Stimulated activated CD4-positive, alpha-beta T cell treated with anti-CD3 and anti-CD28 coated beads, Interleukin-15, amount 100 ng/mL, for 24 hours (primary cell): ENCODE measurements around the gene FOXK1.

Experiments
- DNase-seq: peaks from one replicate; pipeline ENCODE4 v3.0.0-alpha.2; 2020

Gene FOXK1

DNA sequence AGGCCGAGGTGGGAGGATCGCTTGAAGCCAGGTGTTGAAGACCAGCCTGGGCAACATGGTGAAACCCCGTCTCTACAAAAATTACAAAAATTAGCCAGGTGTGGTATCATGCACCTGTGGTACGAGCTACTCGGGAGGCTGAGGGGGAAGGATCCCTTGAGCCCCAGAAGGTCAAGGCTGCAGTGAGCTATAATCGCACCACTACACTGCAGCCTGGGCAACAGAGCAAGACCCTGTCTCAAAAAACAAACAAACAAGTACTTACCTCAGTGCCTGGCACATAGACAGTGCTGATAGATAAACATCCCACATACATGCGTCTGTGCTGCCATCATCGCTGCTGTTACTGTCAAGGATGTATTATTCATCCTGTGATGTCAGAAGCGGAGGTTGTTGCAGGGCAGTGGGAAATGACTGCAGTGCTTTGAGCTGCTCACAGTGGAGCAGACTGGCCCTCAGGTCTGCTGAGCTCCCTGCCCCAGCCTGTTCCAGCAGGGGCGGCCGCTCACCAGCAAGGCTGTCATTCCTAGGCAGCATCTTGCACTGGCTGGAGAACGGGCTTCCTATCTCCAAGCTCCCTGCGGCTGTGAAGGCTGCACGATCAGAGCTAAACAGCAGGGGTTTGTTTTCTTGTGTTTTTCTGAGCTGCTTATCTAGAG, 18.6 kb downstream of the FOXK1 start:
- peak; percentile 16 for DNase-seq

DNA sequence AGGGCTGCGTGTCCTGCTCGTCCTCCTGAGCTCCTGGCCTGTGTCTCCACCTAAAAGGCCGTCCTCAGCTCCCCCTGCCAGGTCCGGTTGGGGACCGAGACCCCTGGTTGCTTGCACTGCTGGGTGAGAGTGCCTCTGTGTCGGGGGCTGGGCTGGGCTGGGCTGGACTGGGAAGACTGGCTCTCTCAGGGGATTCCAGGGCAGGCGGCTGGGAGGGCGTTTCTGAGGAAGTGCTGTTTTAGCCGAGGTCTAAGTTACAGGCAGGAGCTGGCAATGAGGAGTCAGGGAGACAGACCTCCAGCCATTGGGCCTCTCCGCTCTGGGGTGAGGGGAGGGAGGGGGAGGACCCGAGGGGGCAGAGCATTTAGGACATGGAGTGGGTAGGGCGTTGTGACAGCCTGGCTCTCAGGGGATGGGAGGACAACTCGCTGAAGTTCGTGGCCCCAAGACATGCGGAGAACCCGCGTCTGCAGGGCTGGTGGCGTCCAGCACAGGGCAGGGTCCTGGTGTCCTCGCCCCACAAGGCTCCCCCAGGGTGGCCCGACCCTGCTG, 20.9 kb downstream of the FOXK1 start:
- no peak for DNase-seq

DNA sequence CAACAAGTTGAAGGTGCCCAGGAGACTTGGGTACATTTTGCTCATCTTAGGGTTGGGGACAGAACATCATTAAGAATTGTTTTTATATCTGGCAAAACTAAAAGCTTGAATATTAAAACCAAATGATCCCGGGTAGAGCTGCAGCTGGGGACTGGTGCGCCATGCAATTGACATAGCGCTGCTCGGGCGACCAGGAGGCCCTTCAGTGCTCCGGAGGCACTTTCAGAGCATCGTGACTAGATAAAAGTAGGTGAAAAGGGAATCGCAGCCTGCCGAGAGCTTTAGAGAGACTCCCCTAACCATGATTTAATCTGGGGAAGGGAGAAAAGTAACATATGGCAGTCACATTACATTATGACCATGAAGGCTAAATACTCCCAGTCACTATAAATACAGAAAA, 21.4 kb downstream of the FOXK1 start:
- no peak for DNase-seq

DNA sequence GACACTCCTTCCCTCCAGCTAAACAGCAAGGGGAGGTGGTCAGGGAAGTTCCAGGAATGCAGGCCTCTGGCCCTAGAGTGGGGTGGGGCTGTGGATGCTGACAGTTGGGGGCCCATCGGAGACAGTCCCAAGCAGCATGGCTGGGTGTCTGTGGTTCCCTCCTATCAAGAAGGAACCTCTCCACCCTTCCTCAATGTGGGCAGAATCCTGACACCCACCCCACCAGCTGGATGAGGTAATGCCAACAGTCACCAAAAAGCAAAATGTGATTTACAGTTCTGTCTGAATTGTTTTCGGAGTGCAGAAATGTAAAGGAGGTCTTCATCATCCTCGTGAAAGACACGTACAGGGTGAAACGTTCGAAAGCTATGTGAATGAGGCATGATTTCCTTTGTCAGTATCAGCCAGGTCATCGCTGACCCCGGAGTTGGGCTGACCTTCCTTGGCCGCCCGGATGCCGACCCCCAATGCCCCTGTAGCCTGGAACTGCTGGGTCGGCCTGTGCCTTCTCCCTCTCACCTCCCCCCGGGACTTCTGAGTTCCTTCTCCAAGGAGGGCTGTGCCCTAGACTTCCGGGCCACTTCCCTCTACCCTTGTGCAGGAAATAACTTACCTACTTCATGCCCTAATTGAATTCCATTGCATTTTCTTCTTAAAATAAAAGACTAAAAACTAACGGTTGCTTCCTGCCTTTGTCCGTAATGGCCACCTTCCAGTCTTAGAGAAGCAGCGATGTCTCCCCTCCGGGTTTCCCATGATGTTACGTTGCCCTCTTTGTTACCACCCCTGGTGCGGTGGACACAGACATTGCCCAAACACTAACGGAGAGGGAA, 24.5 kb downstream of the FOXK1 start:
- DNase-seq: no peak

DNA sequence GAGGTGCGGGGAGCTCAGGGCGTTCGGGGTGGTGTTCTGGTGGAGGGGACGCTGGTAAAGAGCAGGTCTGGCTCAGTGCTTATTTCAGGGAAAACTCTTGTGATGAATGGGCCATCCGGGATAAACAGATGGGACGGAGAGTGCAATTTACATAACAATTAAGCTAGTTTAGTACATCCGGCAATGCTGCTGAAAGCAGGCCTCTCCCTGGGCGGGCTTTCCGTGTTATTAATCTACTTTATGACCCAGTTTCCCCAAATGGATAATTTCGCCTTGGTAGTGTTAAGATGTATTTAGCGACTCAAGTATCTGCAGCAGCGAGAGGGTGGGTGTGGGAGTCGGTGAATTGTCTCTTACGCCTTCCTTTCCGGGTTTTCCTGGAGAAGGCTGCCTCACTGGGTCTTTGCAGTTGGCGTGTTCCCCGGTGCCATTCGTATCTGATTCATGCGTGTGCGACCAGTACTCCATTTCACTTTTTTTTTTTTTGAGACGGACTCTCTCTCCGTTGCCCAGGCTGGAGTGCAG, 25.2 kb downstream of the FOXK1 start:
- DNase-seq: no peak

DNA sequence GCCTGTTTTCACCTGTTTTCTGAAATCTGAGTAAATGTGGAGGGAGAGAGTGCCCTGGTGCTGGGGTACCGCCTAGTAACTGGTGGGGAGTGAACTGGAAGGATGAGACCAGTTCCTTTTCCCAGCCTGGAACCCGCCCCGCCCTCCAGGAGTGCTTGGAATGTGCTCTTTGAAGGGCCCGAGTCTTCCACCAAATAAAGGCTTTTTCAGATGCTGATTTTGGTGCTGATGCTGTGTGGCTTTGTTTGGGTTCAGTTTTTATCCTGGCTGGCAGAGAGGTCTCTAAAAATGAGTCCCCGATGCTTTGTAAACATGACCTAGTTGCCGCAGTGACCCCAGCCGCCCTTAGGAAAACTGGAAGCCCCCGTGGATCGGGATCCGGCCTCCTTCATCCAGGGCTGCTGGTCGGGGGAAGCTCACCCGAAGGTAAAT, 25.9 kb downstream of the FOXK1 start:
- DNase-seq: no peak

DNA sequence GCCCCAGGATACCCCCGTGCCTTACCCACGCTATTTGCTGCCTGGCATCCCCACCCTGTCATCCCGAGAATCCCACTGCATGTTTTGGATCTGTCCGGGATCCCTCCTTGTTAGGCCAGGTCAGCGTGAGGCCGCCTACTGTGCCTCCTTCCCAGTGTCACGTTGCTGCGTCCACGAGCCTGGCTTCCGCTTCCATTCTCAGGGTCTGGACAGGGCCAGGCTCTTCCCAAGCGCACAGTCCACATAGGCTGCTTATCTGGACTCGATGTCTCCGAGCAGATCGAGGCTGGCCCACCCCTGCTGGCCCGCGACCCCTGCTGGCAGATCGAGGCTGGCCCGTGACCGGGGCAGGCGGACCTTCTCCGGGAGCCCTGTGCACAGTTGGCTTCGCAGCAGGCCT, 27.1 kb downstream of the FOXK1 start:
- no peak for DNase-seq

DNA sequence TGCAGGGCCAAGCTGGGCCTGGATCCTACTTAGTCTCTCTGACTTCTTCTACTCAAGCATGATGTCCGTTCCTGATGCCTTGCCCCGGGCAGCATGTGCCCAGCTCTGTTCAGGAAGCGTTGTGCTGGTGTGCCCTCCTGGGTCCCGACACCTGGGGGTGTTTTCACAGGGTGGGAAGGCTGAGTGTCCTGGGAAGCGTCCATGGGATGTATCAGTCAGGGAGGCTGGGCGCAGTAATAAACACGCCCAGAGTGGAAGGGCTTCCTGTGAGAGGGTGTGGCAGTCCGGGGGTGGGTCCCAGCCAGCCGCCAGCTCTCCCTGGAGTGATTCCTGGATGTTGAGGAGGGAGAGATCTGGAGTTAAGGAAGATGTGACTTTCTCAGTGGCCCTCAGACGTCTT, 29.0 kb downstream of the FOXK1 start:
- no peak for DNase-seq

DNA sequence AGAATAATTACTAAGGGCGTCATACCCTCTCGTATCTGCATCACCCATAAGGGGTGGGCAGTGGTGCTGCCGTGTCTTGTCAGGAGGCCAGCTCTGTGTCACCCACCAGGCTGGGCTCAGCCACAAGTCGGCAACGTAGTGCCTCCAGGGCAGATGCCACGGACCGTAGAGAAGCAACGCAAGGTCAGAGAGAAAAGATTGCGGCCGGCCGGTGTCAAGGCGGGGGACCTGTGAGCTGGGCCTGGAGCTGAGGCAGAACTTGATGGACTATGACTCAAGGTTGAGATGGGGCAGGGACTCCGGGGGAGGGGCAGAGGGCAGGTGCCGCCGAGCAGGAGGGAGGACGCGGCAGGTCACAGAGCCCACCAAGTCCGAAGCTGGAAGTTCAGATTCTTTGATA, 29.5 kb downstream of the FOXK1 start:
- no peak for DNase-seq

DNA sequence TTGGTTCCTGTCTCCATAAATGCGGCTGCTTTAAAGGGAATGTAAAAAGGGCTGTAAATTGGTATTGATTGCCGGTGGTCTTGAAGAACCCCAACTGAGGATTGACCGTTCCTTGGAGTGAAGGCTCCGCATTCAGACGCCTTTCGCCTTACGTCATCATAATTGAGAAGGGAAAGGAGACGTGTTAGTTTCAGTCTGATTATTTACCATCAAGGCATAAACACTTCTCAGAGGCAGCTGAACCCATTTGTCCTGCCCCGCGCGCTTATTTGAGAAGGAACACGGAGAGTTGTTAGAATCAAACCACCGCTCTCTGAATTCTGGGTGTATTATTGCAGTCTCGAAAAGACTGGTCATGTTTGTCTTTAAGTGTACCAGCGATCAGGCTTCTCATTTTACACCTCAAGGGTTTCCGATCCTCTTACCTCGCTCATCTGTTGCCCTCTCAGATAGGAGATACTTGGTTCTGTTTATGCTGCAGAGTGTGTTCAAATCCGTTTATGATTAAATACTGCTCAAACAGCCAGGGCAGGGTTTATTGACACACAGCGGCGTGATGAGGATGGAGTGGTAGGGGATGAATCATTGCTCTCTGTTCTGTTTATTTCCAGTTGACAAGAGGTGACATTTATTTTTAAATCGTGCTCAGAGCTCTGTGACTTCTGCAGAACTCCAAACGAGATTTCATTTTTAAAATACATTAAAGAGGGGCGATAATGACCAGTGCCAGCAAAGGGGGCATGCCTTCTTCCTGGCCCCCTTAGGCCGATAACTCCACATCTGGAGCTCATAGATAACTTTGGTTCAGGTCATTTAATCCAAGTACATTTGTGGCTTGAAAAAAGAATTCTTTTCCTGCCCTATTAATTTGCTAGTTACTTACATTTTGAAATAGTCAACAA, 30.4 kb downstream of the FOXK1 start:
- no peak for DNase-seq

DNA sequence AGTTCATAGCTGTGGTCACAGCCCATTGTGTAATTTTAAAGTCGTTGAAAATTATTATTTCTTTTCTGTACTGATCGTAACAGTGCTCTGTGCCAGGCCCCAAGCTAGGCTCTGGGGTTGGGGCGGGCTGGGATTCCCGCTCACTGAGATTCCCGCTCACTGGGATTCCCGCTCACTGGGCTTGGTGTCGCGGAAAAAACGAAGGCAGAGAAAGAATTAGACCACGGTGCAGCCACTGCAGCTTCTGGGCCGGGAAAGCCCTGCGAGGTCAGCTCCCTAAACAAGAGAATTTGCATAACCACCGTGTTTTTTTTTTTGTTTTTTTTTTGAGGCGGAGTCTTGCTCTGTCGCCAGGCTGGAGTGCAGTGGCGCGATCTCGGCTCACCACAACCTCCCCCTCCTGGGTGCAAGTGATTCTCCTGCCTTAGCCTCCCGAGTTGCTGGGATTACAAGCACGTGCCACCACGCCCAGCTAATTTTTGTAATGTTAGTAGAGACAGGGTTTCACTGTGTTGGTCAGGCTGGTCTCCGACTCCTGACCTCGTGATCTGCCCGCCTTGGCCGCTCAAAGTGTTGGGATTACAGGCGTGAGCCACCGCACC, 31.2 kb downstream of the FOXK1 start:
- no peak for DNase-seq

DNA sequence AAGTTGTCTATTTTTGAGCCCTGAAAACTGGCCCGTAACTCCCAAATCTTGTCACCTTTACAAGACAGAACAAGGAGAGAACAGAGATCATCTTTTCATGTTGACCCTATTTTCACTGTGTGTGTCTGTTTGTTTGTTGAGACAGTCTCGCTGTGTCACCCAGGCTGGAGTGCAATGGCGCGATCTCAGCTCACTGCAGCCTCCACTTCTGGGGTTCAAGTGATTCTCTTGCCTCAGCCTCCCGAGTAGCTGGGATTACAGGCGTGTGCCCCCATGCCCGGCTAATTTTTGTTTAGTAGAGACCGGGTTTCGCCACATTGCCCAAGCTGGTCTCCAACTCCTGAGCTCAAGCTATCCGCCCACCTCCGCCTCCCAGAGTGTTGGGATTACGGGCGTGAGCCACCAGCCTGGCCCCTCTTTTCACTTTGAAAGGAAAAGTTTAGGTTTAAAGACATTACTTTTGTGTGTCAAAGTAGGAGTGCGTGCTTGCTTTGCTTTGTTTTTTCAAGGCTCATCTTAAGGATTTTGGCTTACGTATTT, 32.1 kb downstream of the FOXK1 start:
- no peak for DNase-seq

DNA sequence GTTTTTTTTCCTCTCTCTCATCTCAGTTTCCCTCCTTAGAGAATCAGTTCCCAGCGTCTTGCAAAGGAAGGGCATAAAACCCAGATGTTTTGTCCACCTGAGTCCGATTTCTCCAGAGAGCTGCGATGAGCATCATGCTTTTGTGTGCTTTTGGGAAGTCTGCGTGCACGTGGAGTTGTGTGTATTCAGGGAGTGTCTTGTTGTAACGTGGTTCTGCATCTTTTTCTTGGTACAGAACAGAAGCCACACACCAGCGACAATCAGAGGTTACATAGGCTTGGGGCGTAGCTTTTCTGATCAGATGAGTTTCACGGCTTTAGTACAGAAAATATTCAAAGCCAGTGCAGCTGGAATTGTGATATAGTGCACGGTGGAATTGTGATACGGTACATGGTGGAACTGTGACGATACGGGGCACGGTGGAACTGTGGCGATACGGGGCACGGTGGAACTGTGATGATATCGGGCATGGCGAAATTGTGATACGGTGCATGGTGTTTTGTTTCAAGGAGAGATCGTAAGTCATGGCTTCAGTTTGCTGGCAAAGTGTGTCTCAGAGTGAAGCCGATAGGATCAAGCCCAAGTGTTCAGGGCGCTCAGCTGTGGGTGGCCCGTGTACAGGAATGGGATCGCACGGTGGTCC, 32.8 kb downstream of the FOXK1 start:
- no peak for DNase-seq

DNA sequence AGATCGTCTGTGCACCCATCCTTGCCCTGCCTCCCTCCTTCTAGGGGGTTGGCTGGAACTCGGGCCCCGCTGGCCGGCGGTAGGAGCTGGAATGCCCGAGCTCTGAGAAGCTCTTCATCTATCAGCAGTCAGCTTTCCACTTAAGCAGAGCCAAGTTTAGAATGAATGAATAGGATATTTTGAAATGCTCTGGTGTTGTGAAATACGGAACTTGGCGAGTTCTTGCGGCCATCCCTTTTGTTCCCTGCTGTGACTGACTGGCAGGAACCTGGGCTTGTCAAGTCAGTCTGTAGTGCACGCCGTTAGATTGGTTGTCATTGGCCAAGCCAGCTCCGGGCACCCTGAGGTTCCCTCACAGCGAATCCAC, 33.3 kb downstream of the FOXK1 start:
- DNase-seq: no peak

DNA sequence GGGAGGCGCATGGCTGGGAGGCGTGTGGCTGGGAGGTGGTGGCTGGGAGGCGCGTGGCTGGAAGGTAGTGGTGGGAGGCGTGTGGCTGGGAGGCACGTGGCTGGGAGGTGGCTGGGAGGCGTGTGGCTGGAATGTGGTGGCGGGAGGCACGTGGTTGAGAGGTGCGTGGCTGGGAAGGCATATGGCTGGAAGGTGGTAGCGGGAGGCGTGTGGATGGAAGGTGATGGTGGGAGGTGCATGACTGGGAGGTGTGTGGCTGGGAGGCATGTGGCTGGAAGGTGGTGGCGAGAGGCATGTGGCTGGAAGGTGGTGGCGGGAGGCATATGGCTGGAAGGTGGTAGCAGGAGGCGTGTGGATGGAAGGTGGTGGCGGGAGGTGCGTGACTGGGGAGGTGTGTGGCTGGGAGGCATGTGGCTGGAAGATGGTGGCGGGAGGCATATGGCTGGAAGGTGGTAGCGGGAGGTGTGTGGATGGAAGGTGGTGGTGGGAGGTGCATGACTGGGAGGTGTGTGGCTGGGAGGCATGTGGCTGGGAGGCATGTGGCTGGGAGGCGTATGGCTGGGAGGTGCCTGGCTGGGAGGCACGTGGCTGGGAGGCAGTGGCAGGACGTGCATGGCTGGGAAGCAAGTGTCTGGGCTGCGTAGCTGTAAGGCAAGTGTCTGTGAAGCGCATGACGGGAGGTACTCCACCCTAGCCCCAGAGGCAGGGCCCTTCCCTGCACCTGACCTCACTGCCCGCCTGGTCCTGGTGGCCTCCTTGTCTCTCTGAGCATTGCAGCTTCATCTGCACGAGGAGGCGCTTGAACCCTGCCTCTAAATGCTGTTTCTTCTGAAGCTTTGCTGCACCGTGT, 35.1 kb downstream of the FOXK1 start:
- no peak for DNase-seq

DNA sequence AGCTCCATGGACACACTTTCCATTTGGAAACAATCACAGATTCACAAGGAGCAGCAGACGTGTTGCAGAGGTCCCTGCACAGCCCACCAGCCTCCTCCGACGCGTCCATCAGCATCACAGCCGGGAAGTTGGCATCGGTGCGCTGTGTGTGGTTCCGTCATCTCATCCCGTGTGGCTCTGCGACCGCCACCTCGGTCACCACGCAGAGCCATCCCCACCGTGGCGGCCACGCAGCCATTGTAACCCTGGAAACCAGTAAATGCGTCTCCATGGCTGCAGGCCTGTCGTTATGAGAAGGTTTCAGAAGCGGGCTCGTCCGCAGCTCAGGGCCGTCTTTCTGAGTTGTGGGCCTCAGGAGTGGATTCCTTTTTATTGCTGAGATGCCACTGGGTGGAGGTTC, 36.0 kb downstream of the FOXK1 start:
- DNase-seq: no peak

DNA sequence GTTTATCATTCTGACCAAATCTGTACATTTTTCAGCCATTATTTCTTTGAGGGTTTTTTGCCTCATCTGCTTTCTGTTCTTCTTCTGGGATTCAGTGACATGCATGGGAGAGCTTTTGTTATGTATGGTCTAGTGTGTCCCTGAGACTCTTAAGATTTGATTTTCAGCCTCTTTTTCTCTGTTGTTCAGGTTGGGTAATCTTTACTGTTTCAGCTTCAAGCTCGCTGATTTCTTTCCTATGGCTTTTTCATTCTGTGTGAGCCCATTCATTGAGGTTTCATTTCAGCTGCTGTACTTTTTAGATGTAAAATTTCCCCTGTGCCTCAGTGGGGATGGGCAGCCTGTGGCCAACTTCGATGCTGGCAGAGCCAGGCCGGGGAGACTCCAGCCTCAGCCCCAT, 38.1 kb downstream of the FOXK1 start:
- no peak for DNase-seq

DNA sequence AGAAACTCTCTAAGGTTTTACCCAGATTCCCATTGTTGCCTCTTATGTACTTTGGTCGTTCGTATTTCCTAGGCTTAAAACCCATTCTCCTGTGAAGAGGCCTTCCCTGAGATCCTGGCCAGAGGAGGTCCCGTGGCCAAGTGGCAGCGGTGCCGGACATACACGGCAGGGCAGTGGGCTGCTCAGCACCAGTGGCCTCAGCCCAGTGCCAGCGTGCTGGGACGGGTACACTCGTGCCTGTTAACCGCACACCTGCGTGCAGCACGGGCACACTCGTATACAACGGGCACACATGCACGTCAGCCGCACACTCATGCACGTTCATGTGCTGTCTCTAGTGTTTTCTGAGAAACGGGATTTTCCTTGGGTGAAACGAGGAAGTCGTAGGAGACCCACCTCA, 40.2 kb downstream of the FOXK1 start:
- no peak for DNase-seq

DNA sequence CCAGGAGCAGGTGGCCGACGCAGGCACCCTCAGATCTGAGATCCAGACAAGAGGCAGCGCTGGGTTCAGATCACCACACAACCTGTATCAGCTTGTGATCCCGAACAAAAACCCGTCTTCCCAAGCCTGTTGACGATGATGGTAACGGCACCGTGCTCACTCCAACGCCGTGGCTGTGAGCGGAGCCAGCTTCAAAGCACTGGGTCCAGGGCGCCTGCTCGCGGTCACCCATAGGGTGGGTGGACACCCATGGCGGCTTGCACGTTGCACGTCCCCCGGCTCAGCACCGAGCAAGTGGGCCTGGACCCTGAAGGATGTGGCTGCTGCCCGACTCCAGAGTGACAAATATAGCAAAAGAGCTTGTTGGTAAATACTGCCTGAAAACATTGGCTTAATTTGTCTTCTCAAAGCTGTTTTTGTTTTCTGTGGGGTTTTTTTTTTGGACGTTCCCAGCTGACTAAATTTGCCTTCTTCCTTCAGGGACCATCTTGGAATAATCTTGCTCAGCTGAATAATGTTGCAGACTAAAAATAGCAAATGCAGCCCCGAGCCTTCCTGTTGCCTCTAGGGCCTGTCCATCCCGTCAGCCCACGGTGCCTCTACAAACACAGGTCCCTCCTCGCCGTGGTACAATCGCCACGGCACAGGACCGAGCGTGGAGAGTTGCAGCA, 41.0 kb downstream of the FOXK1 start:
- no peak for DNase-seq

DNA sequence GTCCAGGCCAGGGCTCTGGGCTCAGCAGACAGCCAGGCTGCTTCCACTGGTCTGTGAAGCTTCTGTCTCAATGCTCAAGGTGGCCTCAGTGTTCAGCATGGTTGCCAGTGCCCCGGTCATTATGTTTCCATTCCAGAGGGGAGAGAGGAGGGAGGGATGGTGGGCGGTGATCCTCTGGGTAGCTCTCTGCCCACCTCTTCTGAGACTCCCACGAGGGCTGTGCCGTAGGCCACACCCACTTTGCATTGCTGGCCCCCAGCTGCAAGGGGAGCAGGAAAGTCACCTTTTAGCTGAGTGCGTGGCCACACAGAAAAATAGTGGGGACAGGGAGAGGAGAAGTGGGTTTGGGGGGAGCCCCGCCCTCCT, 42.5 kb downstream of the FOXK1 start:
- peak; percentile 12 for DNase-seq
